Activated CD8-positive, alpha-beta memory T cell treated with anti-CD3 and anti-CD28 coated beads, Interleukin-2, amount 10 ng/mL, durations not matched to agents 7 days and 5 days (primary cell): ENCODE measurements around the gene TLR10. TPM values are rescaled to one million over a fixed set of nuclear protein-coding genes. Genes with fewer than 3 reads are reported as not detected.
A peak's percentile ranks its signal among the peaks of the same experiment; 100 is the strongest.

Experiments
- ATAC-seq: fragments of 150-1000 bp; cut with Tn5 transposase; one replicate; pipeline ENCODE4 v1.10.0; 2021; ENCODE audit warnings: moderate library complexity
- CTCF ChIA-PET: fragments of 350-600 bp; sonication (Branson Sonifier 250); formaldehyde crosslinking; loops from one replicate; lab custom pipeline; 2021; ENCODE audit warnings: antibody characterized with exemption; lab: Charles Lee
- DNase-seq: peaks from one replicate; pipeline ENCODE4 v3.0.0-alpha.2; 2020
- H3K27ac Mint-ChIP-seq: one replicate; pipeline ENCODE4 v1.8.0; 2021; ENCODE audit warnings: mild to moderate bottlenecking, mixed read lengths
- H3K27me3 Mint-ChIP-seq: one replicate; pipeline ENCODE4 v1.8.0; 2021; ENCODE audit warnings: mixed read lengths
- H3K36me3 Mint-ChIP-seq: one replicate; pipeline ENCODE4 v1.8.0; 2021; ENCODE audit warnings: mild to moderate bottlenecking, mixed read lengths
- H3K4me1 Mint-ChIP-seq: one replicate; pipeline ENCODE4 v1.8.0; 2021; ENCODE audit warnings: mixed read lengths
- H3K4me3 Mint-ChIP-seq: one replicate; pipeline ENCODE4 v1.8.0; 2021; ENCODE audit warnings: mild to moderate bottlenecking, moderate library complexity, mixed read lengths
- H3K9me3 Mint-ChIP-seq: one replicate; pipeline ENCODE4 v1.8.0; 2022; ENCODE audit warnings: low read depth, mixed read lengths
- total RNA-seq, 2 experiments: library from RNA; stranded (reverse); gene quantifications; one replicate each; pipeline ENCODE4 v1.2.3, GENCODE V29; 2021

TLR10 gene
- total RNA-seq, 2 experiments from 2014 or later, result 0.09 TPM; not detected in 1

- Mint-ChIP-seq H3K9me3 (peaks cover 18% of the 10 kb centered on the region), H3K36me3 (peaks cover 10% of the 10 kb centered on the region), H3K27ac (peak overlapping the region; percentile 71), H3K27me3 (peaks cover 33% of the 10 kb centered on the region), H3K4me3 (no peak overlapping the region), H3K4me1 (peaks cover 10% of the 10 kb centered on the region)
- CTCF ChIA-PET, result no interaction called here
- ATAC-seq (no peak), DNase-seq (no peak)
Observed at GRCh38 chr4:38733663-38734062, 49.1 kb downstream of the TLR10 start.

GRCh38 chr4:38730830-38731646, 51.8 kb downstream of the TLR10 start:
- peaks cover 10% of the 10 kb centered on the region for H3K36me3 Mint-ChIP-seq
- no peak overlapping the region for H3K4me3 Mint-ChIP-seq
- H3K4me1 Mint-ChIP-seq, result peaks cover 10% of the 10 kb centered on the region
- H3K27ac Mint-ChIP-seq, result no peak overlapping the region
- peaks cover 32% of the 10 kb centered on the region for H3K27me3 Mint-ChIP-seq
- ATAC-seq (peak; percentile 64), DNase-seq (peak; percentile 77)
- CTCF ChIA-PET, result interaction anchor here (0.6 to 3.2 kb wide), 25 partner anchors 10 to 673 kb away, joined by 3 to 41 read pairs (median 3); no protein-coding TSS in a partner anchor
- H3K9me3 Mint-ChIP-seq, result peaks cover 18% of the 10 kb centered on the region

- Mint-ChIP-seq H3K27ac (no peak overlapping the region), H3K9me3 (peaks cover 18% of the 10 kb centered on the region), H3K4me1 (peaks cover 10% of the 10 kb centered on the region), H3K27me3 (peaks cover 31% of the 10 kb centered on the region), H3K36me3 (peaks cover 10% of the 10 kb centered on the region), H3K4me3 (no peak overlapping the region)
- CTCF ChIA-PET, result interaction anchor here (0.9 to 3.2 kb wide), 12 partner anchors 13 to 662 kb away, joined by 3 to 41 read pairs (median 4); no protein-coding TSS in a partner anchor
- DNase-seq (no peak), ATAC-seq (no peak)
Observed at GRCh38 chr4:38730493-38730829, 52.3 kb downstream of the TLR10 start.

GRCh38 chr4:38728631-38729141, 54.1 kb downstream of the TLR10 start:
- CTCF ChIA-PET, result interaction anchor here (0.7 to 3.2 kb wide), 5 partner anchors 103 to 551 kb away, joined by 3 to 13 read pairs (median 3); no protein-coding TSS in a partner anchor
- Mint-ChIP-seq H3K4me1 (peaks cover 12% of the 10 kb centered on the region), H3K27me3 (peaks cover 23% of the 10 kb centered on the region), H3K27ac (no peak overlapping the region), H3K9me3 (peaks cover 9% of the 10 kb centered on the region), H3K36me3 (peaks cover 9% of the 10 kb centered on the region), H3K4me3 (no peak overlapping the region)
- DNase-seq (no peak), ATAC-seq (no peak)

GRCh38 chr4:38724475-38724808, 58.3 kb downstream of the TLR10 start:
- CTCF ChIA-PET, result no interaction called here
- Mint-ChIP-seq H3K36me3 (no peaks in the 10 kb centered on the region), H3K4me3 (no peak overlapping the region), H3K9me3 (no peaks in the 10 kb centered on the region), H3K27ac (no peak overlapping the region), H3K27me3 (peaks cover 36% of the 10 kb centered on the region), H3K4me1 (peaks cover 3% of the 10 kb centered on the region)
- ATAC-seq, result no peak
- no peak for DNase-seq

GRCh38 chr4:38723726-38724474, 58.9 kb downstream of the TLR10 start:
- Mint-ChIP-seq H3K27ac (no peak overlapping the region), H3K4me3 (no peak overlapping the region), H3K27me3 (peaks cover 33% of the 10 kb centered on the region), H3K9me3 (no peaks in the 10 kb centered on the region), H3K4me1 (peaks cover 3% of the 10 kb centered on the region), H3K36me3 (no peaks in the 10 kb centered on the region)
- ATAC-seq (no peak), DNase-seq (no peak)
- CTCF ChIA-PET, result interaction anchor here (0.5 kb wide), 1 partner anchor 50 kb away, joined by 3 read pairs; no protein-coding TSS in a partner anchor

- ATAC-seq (no peak), DNase-seq (no peak)
- H3K4me3 Mint-ChIP-seq, result no peak overlapping the region
- peaks cover 3% of the 10 kb centered on the region for H3K4me1 Mint-ChIP-seq
- H3K36me3 Mint-ChIP-seq, result no peaks in the 10 kb centered on the region
- CTCF ChIA-PET, result no interaction called here
- H3K9me3 Mint-ChIP-seq, result no peaks in the 10 kb centered on the region
- peaks cover 28% of the 10 kb centered on the region for H3K27me3 Mint-ChIP-seq
- no peak overlapping the region for H3K27ac Mint-ChIP-seq
Observed at GRCh38 chr4:38723114-38723513, 59.7 kb downstream of the TLR10 start.

Other genes starting within 250 kb of the TLR10 start
- gene KLF3, start 118.8 kb downstream of the TLR10 start, total RNA-seq, result 1 to 10 TPM; 2.6 to 3.5 TPM
- 1 to 10 TPM; 3.2 to 5.3 TPM for gene TLR1, start 21.8 kb upstream of the TLR10 start, total RNA-seq
- gene TLR6, start 73.8 kb upstream of the TLR10 start, total RNA-seq, result 1 to 10 TPM in 1 of 2 experiments, under 1 TPM in 1; 0.77 to 1.3 TPM
- under 1 TPM in 1 of 2 experiments, not detected in 1; 0.40 TPM for gene FAM114A1, start 84.8 kb upstream of the TLR10 start, total RNA-seq
- 10 to 100 TPM; 18.5 to 18.8 TPM for gene TMEM156, start 249.4 kb upstream of the TLR10 start, total RNA-seq